Left lung (tissue), 10 donors: ENCODE data around the gene SMAD5. TPM values are rescaled to one million over a fixed set of nuclear protein-coding genes. Genes with fewer than 3 reads are reported as not detected.

Experiments
- ATAC-seq: fragments of 200-7000 bp; cut with Tn5 transposase; one replicate; pipeline ENCODE4 v1.9.1; 2020; ENCODE audit warnings: moderate library complexity
- DNase-seq, 4 donors: peaks; one replicate each; pipeline ENCODE4 v3.0.0-alpha.2; 2013 to 2020
- H3K27ac ChIP-seq, 2 donors: fragments of 200-600 bp; sonication (generic) in 1 of 2; one replicate each; pipeline versions ENCODE4 v1.5.0 to v1.8.0; 2020 to 2021
- H3K27me3 ChIP-seq, 2 donors: fragments of 200-600 bp; sonication (generic) in 1 of 2; one replicate each; pipeline versions ENCODE4 v1.5.0 to v1.8.0; 2020 to 2021
- H3K36me3 ChIP-seq, 2 donors: fragments of 200-600 bp; sonication (generic) in 1 of 2; one replicate each; pipeline versions ENCODE4 v1.5.0 to v1.8.0; 2020 to 2021
- H3K4me1 ChIP-seq, 2 donors: fragments of 200-600 bp; one replicate each; pipeline ENCODE4 v1.8.0; 2021
- H3K4me3 ChIP-seq, 2 donors: fragments of 200-600 bp; sonication (generic) in 1 of 2; one replicate each; pipeline versions ENCODE4 v1.5.0 to v1.8.0; 2020 to 2021; ENCODE audit warnings: mild to moderate bottlenecking in 1 of 2
- H3K9me3 ChIP-seq, 2 donors: fragments of 200-600 bp; sonication (generic) in 1 of 2; one replicate each; pipeline versions ENCODE4 v1.5.0 to v1.8.0; 2020 to 2021
- intact Hi-C, 2 donors: fragments of 100-400 bp; cut with DNase I; formaldehyde crosslinking; loops; one replicate each; pipeline versions ENCODE4 v1.11.2 to v1.14.2; 2022
- polyA plus RNA-seq, 6 donors: library from polyadenylated mRNA; unstranded; fragments of 120-200 nt; gene quantifications; one replicate each; pipeline ENCODE4 v1.2.1, GENCODE V29; 2013; ENCODE audit not compliant: insufficient read length in 6 of 6
- total RNA-seq, 2 donors: library from RNA; stranded (reverse); fragmentation: NEBNext Ultra II Directional; extraction: Animal tissue kit (Norgen Biotek cat#: 25700); gene quantifications; one replicate each; pipeline ENCODE4 v1.2.1, GENCODE V29; 2021
- TF ChIP-seq, protein P1 (sequence below), 2 donors: fragments of 200-600 bp; sonication (generic) in 1 of 2; IDR thresholded peaks; one replicate each; pipeline versions ENCODE4 v1.5.0 to v1.8.0; 2021; ENCODE audit warnings: antibody characterized with exemption in 2 of 2
- donor health status: DM: no; HTN: yes; CAD: no.
- donor health status: DM: no; HTN: no; CAD: no.

SMAD5 gene
- total and polyA plus RNA-seq, 8 donors: 54.7 to 83.5 (median 73.6) TPM

DNA sequence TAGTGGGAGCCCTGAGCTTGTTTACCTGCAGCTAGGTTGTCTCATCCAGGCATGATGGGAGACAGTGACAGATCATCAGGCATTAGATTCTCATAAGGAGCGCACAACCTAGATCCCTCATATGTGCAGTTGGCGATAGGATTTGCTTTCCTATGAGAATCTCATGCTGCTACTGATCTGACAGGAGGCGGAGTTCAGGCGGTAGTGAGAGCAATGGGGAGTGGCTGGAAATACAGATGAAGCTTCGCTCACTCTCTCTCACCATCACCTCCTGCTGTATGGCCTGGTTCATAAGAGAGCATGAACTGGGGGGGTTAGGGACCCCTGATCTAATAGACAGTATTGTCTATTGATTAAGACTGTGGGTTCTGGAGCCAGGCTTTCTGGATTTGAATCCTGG lies 24.9 kb downstream of the SMAD5 start:
- DNase-seq (no peak), ATAC-seq (no peak)
- H3K27ac ChIP-seq: no peak overlapping the region
- no peaks in the 10 kb centered on the region for H3K4me1 ChIP-seq
- TF ChIP-seq, protein P1, sequence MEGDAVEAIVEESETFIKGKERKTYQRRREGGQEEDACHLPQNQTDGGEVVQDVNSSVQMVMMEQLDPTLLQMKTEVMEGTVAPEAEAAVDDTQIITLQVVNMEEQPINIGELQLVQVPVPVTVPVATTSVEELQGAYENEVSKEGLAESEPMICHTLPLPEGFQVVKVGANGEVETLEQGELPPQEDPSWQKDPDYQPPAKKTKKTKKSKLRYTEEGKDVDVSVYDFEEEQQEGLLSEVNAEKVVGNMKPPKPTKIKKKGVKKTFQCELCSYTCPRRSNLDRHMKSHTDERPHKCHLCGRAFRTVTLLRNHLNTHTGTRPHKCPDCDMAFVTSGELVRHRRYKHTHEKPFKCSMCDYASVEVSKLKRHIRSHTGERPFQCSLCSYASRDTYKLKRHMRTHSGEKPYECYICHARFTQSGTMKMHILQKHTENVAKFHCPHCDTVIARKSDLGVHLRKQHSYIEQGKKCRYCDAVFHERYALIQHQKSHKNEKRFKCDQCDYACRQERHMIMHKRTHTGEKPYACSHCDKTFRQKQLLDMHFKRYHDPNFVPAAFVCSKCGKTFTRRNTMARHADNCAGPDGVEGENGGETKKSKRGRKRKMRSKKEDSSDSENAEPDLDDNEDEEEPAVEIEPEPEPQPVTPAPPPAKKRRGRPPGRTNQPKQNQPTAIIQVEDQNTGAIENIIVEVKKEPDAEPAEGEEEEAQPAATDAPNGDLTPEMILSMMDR (IDR thresholded peaks at IDR 0.05): no peak
- peaks cover 0 to 43% of the 10 kb centered on the region in 2 donors for H3K36me3 ChIP-seq
- no peaks in the 10 kb centered on the region for H3K9me3 ChIP-seq
- no peaks in the 10 kb centered on the region for H3K27me3 ChIP-seq
- intact Hi-C loops: no loop called here
- no peak overlapping the region for H3K4me3 ChIP-seq

GRCh38 chr5:136159457-136159856 lies 26.8 kb downstream of the SMAD5 start:
- no peaks in the 10 kb centered on the region for H3K9me3 ChIP-seq
- H3K4me1 ChIP-seq: no peaks in the 10 kb centered on the region
- H3K4me3 ChIP-seq: no peak overlapping the region
- no peak overlapping the region for H3K27ac ChIP-seq
- no peak for ATAC-seq
- no peaks in the 10 kb centered on the region for H3K27me3 ChIP-seq
- DNase-seq: no peak
- TF ChIP-seq, protein P1 (IDR thresholded peaks at IDR 0.05): no peak
- intact Hi-C loops: no loop called here
- peaks cover 0 to 34% of the 10 kb centered on the region in 2 donors for H3K36me3 ChIP-seq

DNA sequence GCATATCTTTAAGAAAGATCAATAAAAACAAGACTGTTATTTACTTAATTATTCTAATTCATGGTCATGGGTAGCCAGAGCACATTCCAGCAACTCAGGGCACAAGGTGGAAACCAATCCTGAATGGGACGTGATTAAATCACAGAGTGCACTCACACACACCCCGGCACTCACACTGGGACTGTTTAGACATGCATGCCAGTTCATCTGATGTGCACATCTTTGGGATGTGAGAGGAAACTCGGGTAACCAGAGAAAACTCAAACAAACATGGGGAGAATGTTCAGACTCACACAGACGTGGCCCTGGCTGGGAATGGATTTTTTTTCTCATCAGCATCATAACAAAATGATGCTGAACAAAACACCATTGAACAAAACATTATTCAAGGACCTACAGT lies 29.4 kb downstream of the SMAD5 start:
- peaks cover 0 to 21% of the 10 kb centered on the region in 2 donors for H3K36me3 ChIP-seq
- H3K4me3 ChIP-seq: no peak overlapping the region
- no peak for DNase-seq
- TF ChIP-seq, protein P1 (IDR thresholded peaks at IDR 0.05): no peak
- H3K27me3 ChIP-seq: no peaks in the 10 kb centered on the region
- no peaks in the 10 kb centered on the region for H3K4me1 ChIP-seq
- no peaks in the 10 kb centered on the region for H3K9me3 ChIP-seq
- intact Hi-C loops: no loop called here
- ATAC-seq: no peak
- no peak overlapping the region for H3K27ac ChIP-seq

DNA sequence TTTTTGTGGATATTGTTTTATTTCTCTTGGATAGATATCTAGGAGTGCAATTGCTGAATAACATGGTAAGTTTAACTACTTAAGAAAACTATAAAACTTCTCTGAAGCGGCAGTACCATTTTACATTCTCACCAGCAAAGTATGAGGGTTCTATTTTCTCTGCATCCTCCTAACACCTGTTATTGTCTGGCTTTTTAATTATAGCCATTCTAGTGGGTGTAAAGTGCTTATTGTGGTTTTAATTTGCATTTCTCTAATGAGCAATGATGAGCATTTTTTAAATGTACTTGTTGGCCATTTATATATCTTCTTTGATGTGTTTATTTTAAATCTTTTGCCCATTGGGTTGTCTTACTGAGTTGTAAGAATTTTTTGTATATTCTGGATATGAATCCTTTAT lies 31.6 kb downstream of the SMAD5 start:
- no peaks in the 10 kb centered on the region for H3K4me1 ChIP-seq
- no peak overlapping the region for H3K4me3 ChIP-seq
- H3K36me3 ChIP-seq: peaks cover 0 to 24% of the 10 kb centered on the region in 2 donors
- DNase-seq (no peak), ATAC-seq (no peak)
- no peaks in the 10 kb centered on the region for H3K9me3 ChIP-seq
- TF ChIP-seq, protein P1 (IDR thresholded peaks at IDR 0.05): no peak
- H3K27me3 ChIP-seq: no peaks in the 10 kb centered on the region
- H3K27ac ChIP-seq: no peak overlapping the region
- intact Hi-C loops: no loop called here

GRCh38 chr5:136166909-136167308 lies 34.3 kb downstream of the SMAD5 start:
- no peaks in the 10 kb centered on the region for H3K27me3 ChIP-seq
- TF ChIP-seq, protein P1 (IDR thresholded peaks at IDR 0.05): no peak
- intact Hi-C loops: no loop called here
- H3K36me3 ChIP-seq: peaks cover 0 to 39% of the 10 kb centered on the region in 2 donors
- H3K4me1 ChIP-seq: no peaks in the 10 kb centered on the region
- ATAC-seq (no peak), DNase-seq (no peak)
- H3K4me3 ChIP-seq: no peak overlapping the region
- H3K9me3 ChIP-seq: no peaks in the 10 kb centered on the region
- no peak overlapping the region for H3K27ac ChIP-seq
